BJ (cell line): ENCODE measurements around the gene LHX1. TPM values are rescaled to one million over a fixed set of nuclear protein-coding genes. Genes with fewer than 3 reads are reported as not detected.

Experiments
- CTCF ChIA-PET: fragments of 350-600 bp; formaldehyde crosslinking; extraction: SDS; loops from one replicate; lab custom pipeline; 2021; ENCODE audit warnings: antibody characterized with exemption, inconsistent platforms; lab: Yijun Ruan, JAX
- POLR2A ChIA-PET: fragments of 300-600 bp; sonication (Branson Sonifier 250); formaldehyde crosslinking; extraction: SDS; loops from one replicate; lab custom pipeline; 2021; ENCODE audit warnings: antibody characterized with exemption; lab: Charles Lee
- DNase-seq: peaks from one replicate; pipeline ENCODE4 v3.0.0-alpha.2; 2011; ENCODE audit warnings: low read depth
- H3K27me3 ChIP-seq: 2 replicates; pipeline ENCODE4 v1.6.0; 2011; ENCODE audit warnings: low read length; ENCODE audit not compliant: control insufficient read depth, insufficient read depth
- H3K36me3 ChIP-seq: 2 replicates; pipeline ENCODE4 v1.5.1; 2011; ENCODE audit warnings: low read length; ENCODE audit not compliant: control insufficient read depth, insufficient read depth
- H3K4me3 ChIP-seq: 2 replicates; pipeline ENCODE4 v1.5.1; 2011; ENCODE audit warnings: low read depth, mild to moderate bottlenecking, control low read depth, low read length
- CTCF ChIP-seq: IDR thresholded peaks from 2 replicates; pipeline ENCODE4 v1.5.1; 2011; ENCODE audit warnings: low read depth, mild to moderate bottlenecking, control low read depth, inconsistent platforms, low read length, moderate library complexity; ENCODE audit not compliant: insufficient read depth
- polyA plus RNA-seq: library from polyadenylated mRNA; depleted of rRNA; stranded (reverse); fragments of >200 nt; gene quantifications from 2 replicates; pipeline ENCODE4 v1.2.3, GENCODE V29; 2011

Gene LHX1
- polyA plus RNA-seq, 1 experiment = not detected

- ChIA-PET CTCF (no interaction called here), POLR2A (no interaction called here)
- Histone ChIP-seq H3K4me3 (no peak overlapping the region), H3K36me3 (no peaks in the 10 kb centered on the region), H3K27me3 (peaks cover 79% of the 10 kb centered on the region)
- TF ChIP-seq CTCF = no peak
- DNase-seq = no peak
These were observed 4.8 kb downstream of the LHX1 start for GRCh38 chr17:36942019-36942599.

- CTCF ChIA-PET = no interaction called here
- H3K4me3 ChIP-seq = no peak overlapping the region
These were observed 5.4 kb downstream of the LHX1 start for GRCh38 chr17:36942631-36943125.

GRCh38 chr17:36943250-36944191 is 6.2 kb downstream of the LHX1 start:
- POLR2A ChIA-PET = no interaction called here
- CTCF ChIA-PET = no interaction called here

More at GRCh38 chr17:36942631-36943125, 5.4 kb downstream of the LHX1 start:
- peaks cover 79% of the 10 kb centered on the region for H3K27me3 ChIP-seq
- DNase-seq = no peak
- no peaks in the 10 kb centered on the region for H3K36me3 ChIP-seq
- POLR2A ChIA-PET = no interaction called here
- TF ChIP-seq CTCF = no peak

GRCh38 chr17:36944553-36944952 is 7.3 kb downstream of the LHX1 start:
- POLR2A ChIA-PET = no interaction called here
- DNase-seq = no peak
- TF ChIP-seq CTCF = no peak
- H3K27me3 ChIP-seq = peaks cover 62% of the 10 kb centered on the region
- CTCF ChIA-PET = no interaction called here
- H3K4me3 ChIP-seq = no peak overlapping the region
- no peaks in the 10 kb centered on the region for H3K36me3 ChIP-seq

More at GRCh38 chr17:36943250-36944191, 6.2 kb downstream of the LHX1 start:
- Histone ChIP-seq H3K27me3 (peaks cover 73% of the 10 kb centered on the region), H3K36me3 (no peaks in the 10 kb centered on the region), H3K4me3 (no peak overlapping the region)
- DNase-seq = no peak
- TF ChIP-seq CTCF = no peak

- TF ChIP-seq CTCF = no peak
- no peak for DNase-seq
- Histone ChIP-seq H3K27me3 (peaks cover 58% of the 10 kb centered on the region), H3K4me3 (no peak overlapping the region), H3K36me3 (no peaks in the 10 kb centered on the region)
- POLR2A ChIA-PET = no interaction called here
- CTCF ChIA-PET = interaction anchor here (0.7 kb wide), 1 partner anchor 27 kb away, joined by 3 read pairs; no protein-coding TSS in a partner anchor
These were observed 7.9 kb downstream of the LHX1 start for GRCh38 chr17:36945140-36945539.
